SK-N-SH (cell line): Measurements from ENCODE around the gene TMEM132E. TPM values are rescaled to one million over a fixed set of nuclear protein-coding genes. Genes with fewer than 3 reads are reported as not detected.

Source experiments
- CTCF ChIA-PET: fragments of 300-600, 350-600 bp; formaldehyde crosslinking; extraction: SDS; loops from one replicate; lab custom pipeline; 2021; lab: Yijun Ruan, JAX
- POLR2A ChIA-PET: fragments of 350-600 bp; sonication (Branson Sonifier 250); formaldehyde crosslinking; extraction: SDS; loops from one replicate; lab custom pipeline; 2020; ENCODE audit warnings: antibody characterized with exemption, inconsistent platforms; lab: Yijun Ruan, JAX
- DNase-seq: peaks from one replicate; pipeline ENCODE4 v3.0.0; 2012
- H2AFZ ChIP-seq: fragments of 200-600 bp; sonication (generic); 2 replicates; pipeline ENCODE4 v1.8.1; 2016; ENCODE audit warnings: antibody characterized with exemption, mild to moderate bottlenecking, low read depth
- H3F3A ChIP-seq: fragments of 200-600 bp; sonication (generic); replicated peaks from 2 replicates; pipeline ENCODE3; 2016; ENCODE audit warnings: antibody characterized with exemption, mild to moderate bottlenecking; ENCODE audit not compliant: insufficient read depth
- H3K27ac ChIP-seq, 2 experiments: fragments of 200-500 bp in 1 of 2; fragments of 200-600 bp in 1 of 2; sonication (Bioruptor generic) in 1 of 2; sonication (generic), shearing (Covaris generic) in 1 of 2; 2 replicates each; pipeline versions ENCODE4 v1.5.1 to v1.6.1; 2014 to 2016; ENCODE audit warnings: low read depth in 2 of 2, inconsistent platforms in 1 of 2, low read length in 1 of 2, mild to moderate bottlenecking in 1 of 2, mixed read lengths in 1 of 2
- H3K27me3 ChIP-seq: fragments of 200-600 bp; sonication (generic), shearing (Covaris generic); 2 replicates; pipeline ENCODE4 v1.6.1; 2016; ENCODE audit warnings: mixed run types; ENCODE audit not compliant: insufficient read depth
- H3K36me3 ChIP-seq, 2 experiments: fragments of 200-500 bp in 1 of 2; fragments of 200-600 bp in 1 of 2; sonication (Bioruptor generic) in 1 of 2; sonication (generic) in 1 of 2; replicated peaks in 1 of 2; 2 replicates each; pipeline versions ENCODE3 to v1.5.1; 2014 to 2016; ENCODE audit warnings: low read length in 1 of 2, mild to moderate bottlenecking in 1 of 2; ENCODE audit not compliant: insufficient read depth in 2 of 2, control insufficient read depth in 1 of 2
- H3K4me1 ChIP-seq, 2 experiments: fragments of 200-500 bp in 1 of 2; fragments of 200-600 bp in 1 of 2; sonication (Bioruptor generic) in 1 of 2; sonication (generic), shearing (Covaris generic) in 1 of 2; 2 replicates each; pipeline versions ENCODE4 v1.5.1 to v1.6.1; 2014 to 2016; ENCODE audit warnings: low read depth in 1 of 2, low read length in 1 of 2, mixed run types in 1 of 2; ENCODE audit not compliant: insufficient read depth in 2 of 2, control insufficient read depth in 1 of 2
- H3K4me2 ChIP-seq: fragments of 200-600 bp; sonication (generic), shearing (Covaris generic); 2 replicates; pipeline ENCODE4 v1.6.1; 2017; ENCODE audit warnings: mixed run types
- H3K4me3 ChIP-seq, 2 experiments: fragments of 200-500 bp in 1 of 2; fragments of 200-600 bp in 1 of 2; sonication (Bioruptor generic) in 1 of 2; sonication (generic), shearing (Covaris generic) in 1 of 2; 2 replicates each; pipeline versions ENCODE4 v1.5.1 to v1.8.1; 2014 to 2016; ENCODE audit warnings: low read depth in 2 of 2, inconsistent platforms in 1 of 2, low read length in 1 of 2, mild to moderate bottlenecking in 1 of 2, mixed read lengths in 1 of 2, moderate library complexity in 1 of 2
- H3K79me2 ChIP-seq: fragments of 200-600 bp; sonication (generic); 2 replicates; pipeline ENCODE4 v1.8.1; 2017; ENCODE audit warnings: mild to moderate bottlenecking; ENCODE audit not compliant: insufficient read depth
- H3K9ac ChIP-seq: fragments of 200-600 bp; sonication (generic); 2 replicates; pipeline ENCODE4 v1.6.1; 2017; ENCODE audit warnings: mixed run types
- H3K9me2 ChIP-seq: fragments of 200-600 bp; sonication (generic); 2 replicates; pipeline ENCODE4 v1.6.1; 2017; ENCODE audit warnings: mixed run types
- H3K9me3 ChIP-seq: fragments of 200-600 bp; sonication (generic); 2 replicates; pipeline ENCODE4 v1.6.1; 2017; ENCODE audit warnings: mixed run types, mild to moderate bottlenecking, moderate library complexity
- H4K20me1 ChIP-seq: fragments of 200-600 bp; sonication (generic); 2 replicates; pipeline ENCODE4 v1.6.1; 2017; ENCODE audit warnings: mild to moderate bottlenecking, mixed run types; ENCODE audit not compliant: insufficient read depth
- CHD2 ChIP-seq: fragments of 150-350 bp; IDR thresholded peaks from 2 replicates; pipeline ENCODE4 v1.6.1; 2018; ENCODE audit warnings: low read length; ENCODE audit not compliant: partially characterized antibody
- CTCF ChIP-seq: fragments of 200-600 bp; sonication (generic); IDR thresholded peaks from 2 replicates; pipeline ENCODE4 v1.6.1; 2017; ENCODE audit warnings: antibody characterized with exemption, mild to moderate bottlenecking, moderate library complexity
- EP300 ChIP-seq, 2 experiments: IDR thresholded peaks; 2 replicates each; pipeline versions ENCODE4 v1.4.0 to v1.6.1; 2012; ENCODE audit warnings: borderline replicate concordance in 1 of 2, low read depth in 1 of 2, low read length in 1 of 2
- EZH2phosphoT487 ChIP-seq: fragments of 200-600 bp; sonication (generic); IDR thresholded peaks from 2 replicates; pipeline ENCODE4 v1.6.1; 2017; ENCODE audit warnings: low read depth, mixed run types, mild to moderate bottlenecking, antibody characterized with exemption, moderate library complexity, borderline replicate concordance
- FOSL2 ChIP-seq: IDR thresholded peaks from 2 replicates; pipeline ENCODE4 v1.4.0; 2012; ENCODE audit warnings: low read depth, mild to moderate bottlenecking, moderate library complexity, borderline replicate concordance
- GATA2 ChIP-seq: sonication (generic); formaldehyde crosslinking; IDR thresholded peaks from 2 replicates; pipeline ENCODE4 v1.5.0; 2020; ENCODE audit warnings: mild to moderate bottlenecking, missing genetic modification reagents
- JUND ChIP-seq: IDR thresholded peaks from 2 replicates; pipeline ENCODE4 v1.4.0; 2012
- MAX ChIP-seq: IDR thresholded peaks from 2 replicates; pipeline ENCODE4 v1.4.0; 2012; ENCODE audit warnings: low read depth
- MEF2A ChIP-seq: IDR thresholded peaks from 2 replicates; pipeline ENCODE4 v1.4.0; 2012; ENCODE audit warnings: low read depth, borderline replicate concordance
- NRF1 ChIP-seq: IDR thresholded peaks from 2 replicates; pipeline ENCODE4 v1.6.1; 2012; ENCODE audit warnings: low read depth, mild to moderate bottlenecking, low read length
- PBX3 ChIP-seq: IDR thresholded peaks from 2 replicates; pipeline ENCODE4; 2012
- POLR2AphosphoS5 ChIP-seq: IDR thresholded peaks from 2 replicates; pipeline ENCODE4 v1.6.1; 2012; ENCODE audit warnings: low read depth, low read length
- RCOR1 ChIP-seq: fragments of 150-350 bp; IDR thresholded peaks from 2 replicates; pipeline ENCODE4 v1.6.1; 2017; ENCODE audit warnings: antibody characterized with exemption, low read length
- SMC3 ChIP-seq: IDR thresholded peaks from 2 replicates; pipeline ENCODE4 v1.6.1; 2012; ENCODE audit warnings: low read depth, low read length, improper control_type of control experiment
- TAF1 ChIP-seq: IDR thresholded peaks from 2 replicates; pipeline ENCODE4 v1.6.1; 2012; ENCODE audit warnings: low read depth, mild to moderate bottlenecking, low read length, moderate library complexity, borderline replicate concordance
- TCF12 ChIP-seq: IDR thresholded peaks from 2 replicates; pipeline ENCODE4 v1.4.0; 2012
- USF1 ChIP-seq: IDR thresholded peaks from 2 replicates; pipeline ENCODE4 v1.4.0; 2012; ENCODE audit warnings: low read depth, borderline replicate concordance
- USF2 ChIP-seq: fragments of 150-350 bp; IDR thresholded peaks from 2 replicates; pipeline ENCODE4 v1.6.1; 2017; ENCODE audit warnings: antibody characterized with exemption, low read length, low read depth, borderline replicate concordance
- YY1 ChIP-seq: IDR thresholded peaks from 2 replicates; pipeline ENCODE4 v1.4.0; 2012; ENCODE audit warnings: low read depth, mild to moderate bottlenecking
- ZBTB33 ChIP-seq: IDR thresholded peaks from 2 replicates; pipeline ENCODE4 v1.4.0; 2012; ENCODE audit warnings: low read depth, borderline replicate concordance
- WGBS: methylation state at CpG from one replicate; pipeline ENCODE4 v1.1.6; 2017; ENCODE audit warnings: low lambda C conversion rate; 5-methylcytosine and 5-hydroxymethylcytosine counted together
- polyA plus RNA-seq, 3 experiments: library from polyadenylated mRNA; depleted of rRNA; stranded (reverse); fragments of >200 nt; gene quantifications; 2 replicates each; pipeline ENCODE4 v1.2.3, GENCODE V29; 2012

The TMEM132E gene
- polyA plus RNA-seq, 1 of the 3 experiments (the other 2 are of a cell fraction), result not detected

GRCh38 chr17:34673995-34674890, 94.9 kb downstream of the TMEM132E start:
- CTCF ChIA-PET, result interaction anchor here (0.6 kb wide), 1 partner anchor 140 kb away, joined by 3 read pairs; no protein-coding TSS in a partner anchor
- TF ChIP-seq YY1 (no peak), GATA2 (CRISPR knock-in tag) (0 out of 2 replicates have a peak, but pooled peaks have one; percentile 27)
- WGBS, result 24% methylated on average over 7 of the region's 7 CpGs

GRCh38 chr17:34675143-34675542, 95.8 kb downstream of the TMEM132E start:
- H3K27me3 ChIP-seq, result no peaks in the 10 kb centered on the region
- no peak overlapping the region for H3K9ac ChIP-seq
- no peak for DNase-seq
- no peaks in the 10 kb centered on the region for H4K20me1 ChIP-seq
- H3K9me2 ChIP-seq, result no peaks in the 10 kb centered on the region
- H3F3A ChIP-seq, result no peaks in the 10 kb centered on the region
- no peaks in the 10 kb centered on the region for H3K4me1 ChIP-seq
- no peak overlapping the region for H3K4me3 ChIP-seq
- H2AFZ ChIP-seq, result no peak overlapping the region
- no peaks in the 10 kb centered on the region for H3K36me3 ChIP-seq
- H3K79me2 ChIP-seq, result no peaks in the 10 kb centered on the region
- no peak overlapping the region for H3K27ac ChIP-seq
- no peaks in the 10 kb centered on the region for H3K9me3 ChIP-seq
- ChIA-PET CTCF (interaction anchor here (0.6 kb wide), 1 partner anchor 141 kb away, joined by 3 read pairs; no protein-coding TSS in a partner anchor), POLR2A (interaction anchor here (0.6 kb wide), 1 partner anchor 18 kb away, joined by 3 read pairs; no protein-coding TSS in a partner anchor)
- no peak overlapping the region for H3K4me2 ChIP-seq
- TF ChIP-seq RCOR1, result no peak
- TF ChIP-seq EZH2phosphoT487, result no peak
- TF ChIP-seq MAX, result no peak
- TF ChIP-seq TCF12, result no peak
- no peak for TF ChIP-seq PBX3
- TF ChIP-seq ZBTB33, result no peak
- TF ChIP-seq USF1, result no peak
- TF ChIP-seq EP300 (IDR thresholded peaks at IDR 0.05; ENCODE audit: borderline replicate concordance in 1 of 2, low read depth in 1 of 2, low read length in 1 of 2), result no peak
- no peak for TF ChIP-seq NRF1
- no peak for TF ChIP-seq JUND
- TF ChIP-seq TAF1, result no peak
- TF ChIP-seq SMC3, result no peak
- no peak for TF ChIP-seq CTCF
- TF ChIP-seq MEF2A, result no peak
- TF ChIP-seq POLR2AphosphoS5, result no peak
- TF ChIP-seq CHD2, result no peak
- TF ChIP-seq USF2, result no peak
- no peak for TF ChIP-seq FOSL2

More at GRCh38 chr17:34673995-34674890, 94.9 kb downstream of the TMEM132E start:
- Histone ChIP-seq H3K9ac (no peak overlapping the region), H3K9me3 (no peaks in the 10 kb centered on the region), H3K4me2 (no peak overlapping the region), H3K27ac (no peak overlapping the region), H3K9me2 (no peaks in the 10 kb centered on the region), H4K20me1 (no peaks in the 10 kb centered on the region), H3F3A (no peaks in the 10 kb centered on the region), H3K4me3 (no peak overlapping the region), H3K27me3 (no peaks in the 10 kb centered on the region), H3K79me2 (no peaks in the 10 kb centered on the region), H3K4me1 (no peaks in the 10 kb centered on the region), H2AFZ (no peak overlapping the region), H3K36me3 (no peaks in the 10 kb centered on the region)
- no peak for DNase-seq
- POLR2A ChIA-PET, result interaction anchor here (0.6 kb wide), 1 partner anchor 19 kb away, joined by 3 read pairs; no protein-coding TSS in a partner anchor
